ENCODE data around the gene TNFRSF1A.

DNA sequence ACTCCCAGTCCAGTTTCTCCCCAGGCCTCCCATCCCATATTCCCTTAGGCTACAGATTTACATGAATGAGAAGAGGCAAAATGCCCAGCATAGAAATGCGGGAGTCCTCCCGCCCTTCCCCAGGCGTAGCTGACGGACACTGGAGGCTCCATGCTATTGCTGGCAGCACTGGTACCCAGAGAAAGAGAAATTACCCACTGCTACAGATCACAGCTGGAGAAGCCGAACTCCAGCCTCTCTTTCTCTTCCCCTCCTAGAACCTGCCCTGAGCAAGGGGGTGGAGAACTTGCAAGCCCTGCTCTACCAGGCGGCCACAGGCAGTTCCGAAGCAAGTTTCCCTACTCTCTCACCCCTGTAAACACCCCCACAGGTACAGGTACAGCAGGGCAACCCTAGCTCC is 45.7 kb upstream of the TNFRSF1A start:
- TF ChIP-seq, protein P1, sequence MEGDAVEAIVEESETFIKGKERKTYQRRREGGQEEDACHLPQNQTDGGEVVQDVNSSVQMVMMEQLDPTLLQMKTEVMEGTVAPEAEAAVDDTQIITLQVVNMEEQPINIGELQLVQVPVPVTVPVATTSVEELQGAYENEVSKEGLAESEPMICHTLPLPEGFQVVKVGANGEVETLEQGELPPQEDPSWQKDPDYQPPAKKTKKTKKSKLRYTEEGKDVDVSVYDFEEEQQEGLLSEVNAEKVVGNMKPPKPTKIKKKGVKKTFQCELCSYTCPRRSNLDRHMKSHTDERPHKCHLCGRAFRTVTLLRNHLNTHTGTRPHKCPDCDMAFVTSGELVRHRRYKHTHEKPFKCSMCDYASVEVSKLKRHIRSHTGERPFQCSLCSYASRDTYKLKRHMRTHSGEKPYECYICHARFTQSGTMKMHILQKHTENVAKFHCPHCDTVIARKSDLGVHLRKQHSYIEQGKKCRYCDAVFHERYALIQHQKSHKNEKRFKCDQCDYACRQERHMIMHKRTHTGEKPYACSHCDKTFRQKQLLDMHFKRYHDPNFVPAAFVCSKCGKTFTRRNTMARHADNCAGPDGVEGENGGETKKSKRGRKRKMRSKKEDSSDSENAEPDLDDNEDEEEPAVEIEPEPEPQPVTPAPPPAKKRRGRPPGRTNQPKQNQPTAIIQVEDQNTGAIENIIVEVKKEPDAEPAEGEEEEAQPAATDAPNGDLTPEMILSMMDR (IDR thresholded peaks at IDR 0.05; ENCODE audit: insufficient read depth, low read length, poor library complexity, severe bottlenecking) = no peak
- no peak for TF ChIP-seq EZH2phosphoT487 (conservative IDR thresholded peaks at IDR 0.05; ENCODE audit: low read length)

All from SU-DHL-6 (cell line).